ENCODE data around the gene MAL. TPM values are rescaled to one million over a fixed set of nuclear protein-coding genes. Genes with fewer than 3 reads are reported as not detected.

MAL gene
- total RNA-seq, 2 donors from 2014 or later: 3.1 to 8.0 TPM

- Histone ChIP-seq H3K36me3 (no peaks in the 10 kb centered on the region), H3K27me3 (replicated peaks; ENCODE audit: insufficient read depth) (no peaks in the 10 kb centered on the region), H3K9me3 (no peaks in the 10 kb centered on the region), H3K27ac (no peak overlapping the region), H3K4me1 (replicated peaks) (no peaks in the 10 kb centered on the region), H3K4me3 (no peak overlapping the region)
- TF ChIP-seq CTCF (IDR thresholded peaks at IDR 0.05): no peak
- no peak for TF ChIP-seq POLR2A (IDR thresholded peaks at IDR 0.05)
- no peak for TF ChIP-seq POLR2AphosphoS5 (IDR thresholded peaks at IDR 0.05)
- no peak for DNase-seq (ENCODE audit: low spot score)
- WGBS: 80% methylated on average over 12 of the region's 12 CpGs
- intact Hi-C loops (cut with DNase I): no loop called here
Measured at GRCh38 chr2:95018861-95019550, 6.5 kb upstream of the MAL start.

- Histone ChIP-seq H3K4me1 (replicated peaks) (no peaks in the 10 kb centered on the region), H3K9me3 (no peaks in the 10 kb centered on the region), H3K27ac (no peak overlapping the region), H3K4me3 (no peak overlapping the region), H3K36me3 (no peaks in the 10 kb centered on the region), H3K27me3 (replicated peaks; ENCODE audit: insufficient read depth) (peaks cover 4% of the 10 kb centered on the region)
- WGBS: 70% methylated on average over 4 of the region's 4 CpGs
- intact Hi-C loops (cut with DNase I): no loop called here
- no peak for DNase-seq (ENCODE audit: low spot score)
- TF ChIP-seq POLR2A (IDR thresholded peaks at IDR 0.05) (no peak), POLR2AphosphoS5 (IDR thresholded peaks at IDR 0.05) (no peak), CTCF (IDR thresholded peaks at IDR 0.05) (no peak)
Measured at GRCh38 chr2:95019572-95019971, 5.9 kb upstream of the MAL start.

GRCh38 chr2:95020275-95021022 is 5.1 kb upstream of the MAL start:
- WGBS: 78% methylated on average over 9 of the region's 9 CpGs
- Histone ChIP-seq H3K27ac (no peak overlapping the region), H3K4me3 (no peak overlapping the region), H3K36me3 (no peaks in the 10 kb centered on the region), H3K9me3 (no peaks in the 10 kb centered on the region), H3K4me1 (replicated peaks) (peaks cover under 1% of the 10 kb centered on the region), H3K27me3 (replicated peaks; ENCODE audit: insufficient read depth) (peaks cover 12% of the 10 kb centered on the region)
- DNase-seq (ENCODE audit: low spot score): no peak
- intact Hi-C loops (cut with DNase I): no loop called here
- TF ChIP-seq CTCF (IDR thresholded peaks at IDR 0.05) (no peak), POLR2AphosphoS5 (IDR thresholded peaks at IDR 0.05) (no peak), POLR2A (IDR thresholded peaks at IDR 0.05) (no peak)

GRCh38 chr2:95021023-95021416 is 4.5 kb upstream of the MAL start:
- Histone ChIP-seq H3K36me3 (no peaks in the 10 kb centered on the region), H3K27me3 (replicated peaks; ENCODE audit: insufficient read depth) (peaks cover 15% of the 10 kb centered on the region), H3K4me3 (no peak overlapping the region), H3K4me1 (replicated peaks) (peaks cover 6% of the 10 kb centered on the region), H3K9me3 (no peaks in the 10 kb centered on the region), H3K27ac (no peak overlapping the region)
- TF ChIP-seq POLR2A (IDR thresholded peaks at IDR 0.05): no peak
- TF ChIP-seq CTCF (IDR thresholded peaks at IDR 0.05): no peak
- TF ChIP-seq POLR2AphosphoS5 (IDR thresholded peaks at IDR 0.05): no peak
- WGBS: 73% methylated on average over 5 of the region's 5 CpGs
- intact Hi-C loops (cut with DNase I): no loop called here
- no peak for DNase-seq (ENCODE audit: low spot score)

All from prostate gland (tissue), 2 donors.